Measurements from ENCODE around the gene SYTL5. TPM values are rescaled to one million over a fixed set of nuclear protein-coding genes. Genes with fewer than 3 reads are reported as not detected.

The SYTL5 gene

GRCh38 chrX:38172596-38172995 lies 166.2 kb downstream of the SYTL5 start:
- no peak overlapping the region for H3K27ac ChIP-seq (ENCODE audit: low read length, poor library complexity, severe bottlenecking)
- no peak overlapping the region for H3K4ac ChIP-seq (ENCODE audit: low read depth in 1 of 2, low read length in 2 of 2)
- H4K8ac ChIP-seq (ENCODE audit: low read length) = no peak overlapping the region
- no peak overlapping the region for H3K23ac ChIP-seq (ENCODE audit: low read length in 2 of 2)
- no peak overlapping the region for H3K4me2 ChIP-seq (ENCODE audit: low read length, poor library complexity, severe bottlenecking)
- H2BK5ac ChIP-seq (ENCODE audit: low read depth, low read length, poor library complexity, severe bottlenecking) = peak overlapping the region; percentile 8
- no peaks in the 10 kb centered on the region for H3K9me3 ChIP-seq (ENCODE audit: control insufficient read depth, low read length)
- no peaks in the 10 kb centered on the region for H3K4me1 ChIP-seq (ENCODE audit: control insufficient read depth, insufficient read depth, low read depth, low read length)
- no peak overlapping the region for H3K9ac ChIP-seq (ENCODE audit: low read length)
- H2AK5ac ChIP-seq (ENCODE audit: low read length, severe bottlenecking) = no peak overlapping the region
- WGBS = 90% methylated on average over 3 of the region's 3 CpGs
- H2BK120ac ChIP-seq (ENCODE audit: low read depth, low read length) = no peak overlapping the region
- peaks cover 0 to 71% of the 10 kb centered on the region in 2 experiments for H3K36me3 ChIP-seq (ENCODE audit: control insufficient read depth in 1 of 2, insufficient read depth in 2 of 2, low read depth in 1 of 2, low read length in 2 of 2)
- no peak overlapping the region for H2AFZ ChIP-seq (ENCODE audit: low read depth, low read length)
- H3K14ac ChIP-seq (ENCODE audit: low read length in 2 of 2) = no peak overlapping the region
- H3K4me3 ChIP-seq (ENCODE audit: insufficient read depth in 1 of 2, low read depth in 1 of 2, low read length in 2 of 2) = no peak overlapping the region
- peaks cover 0 to 11% of the 10 kb centered on the region in 2 experiments for H3K27me3 ChIP-seq (ENCODE audit: control insufficient read depth in 1 of 2, insufficient read depth in 1 of 2, low read length in 2 of 2)
- H2BK12ac ChIP-seq (ENCODE audit: low read length in 2 of 2) = no peak overlapping the region
- H4K91ac ChIP-seq (ENCODE audit: low read length) = no peak overlapping the region
- DNase-seq = no peak
- H3K79me1 ChIP-seq (replicated peaks; ENCODE audit: low read length, poor library complexity, severe bottlenecking) = no peaks in the 10 kb centered on the region
- H3K18ac ChIP-seq (ENCODE audit: low read depth in 1 of 2, low read length in 2 of 2) = no peak overlapping the region
- no peak overlapping the region for H2BK15ac ChIP-seq (ENCODE audit: low read depth, poor library complexity, severe bottlenecking)

- no peak overlapping the region for H2BK5ac ChIP-seq (ENCODE audit: low read depth, low read length, poor library complexity, severe bottlenecking)
- H2BK12ac ChIP-seq (ENCODE audit: low read length in 2 of 2) = no peak overlapping the region
- H3K23ac ChIP-seq (ENCODE audit: low read length in 2 of 2) = no peak overlapping the region
- H4K8ac ChIP-seq (ENCODE audit: low read length) = no peak overlapping the region
- H3K4me3 ChIP-seq (ENCODE audit: insufficient read depth in 1 of 2, low read depth in 1 of 2, low read length in 2 of 2) = no peak overlapping the region
- peaks cover 0 to 52% of the 10 kb centered on the region in 2 experiments for H3K36me3 ChIP-seq (ENCODE audit: control insufficient read depth in 1 of 2, insufficient read depth in 2 of 2, low read depth in 1 of 2, low read length in 2 of 2)
- H3K27me3 ChIP-seq (ENCODE audit: control insufficient read depth in 1 of 2, insufficient read depth in 1 of 2, low read length in 2 of 2) = peaks cover 0 to 11% of the 10 kb centered on the region in 2 experiments
- no peak overlapping the region for H4K91ac ChIP-seq (ENCODE audit: low read length)
- no peak overlapping the region for H2BK15ac ChIP-seq (ENCODE audit: low read depth, poor library complexity, severe bottlenecking)
- peaks cover under 1% of the 10 kb centered on the region for H3K79me1 ChIP-seq (replicated peaks; ENCODE audit: low read length, poor library complexity, severe bottlenecking)
- no peak overlapping the region for H3K4ac ChIP-seq (ENCODE audit: low read depth in 1 of 2, low read length in 2 of 2)
- H3K27ac ChIP-seq (ENCODE audit: low read length, poor library complexity, severe bottlenecking) = no peak overlapping the region
- H3K9me3 ChIP-seq (ENCODE audit: control insufficient read depth, low read length) = no peaks in the 10 kb centered on the region
- no peak overlapping the region for H2BK120ac ChIP-seq (ENCODE audit: low read depth, low read length)
- no peaks in the 10 kb centered on the region for H3K4me1 ChIP-seq (ENCODE audit: control insufficient read depth, insufficient read depth, low read depth, low read length)
- H3K4me2 ChIP-seq (ENCODE audit: low read length, poor library complexity, severe bottlenecking) = no peak overlapping the region
- H2AK5ac ChIP-seq (ENCODE audit: low read length, severe bottlenecking) = no peak overlapping the region
- no peak overlapping the region for H3K14ac ChIP-seq (ENCODE audit: low read length in 2 of 2)
- peak; percentile 28 for DNase-seq
- no peak overlapping the region for H3K18ac ChIP-seq (ENCODE audit: low read depth in 1 of 2, low read length in 2 of 2)
- no peak overlapping the region for H2AFZ ChIP-seq (ENCODE audit: low read depth, low read length)
- H3K9ac ChIP-seq (ENCODE audit: low read length) = no peak overlapping the region
- WGBS = 24% methylated on average over 3 of the region's 3 CpGs
Observed at GRCh38 chrX:38175139-38175538, 168.8 kb downstream of the SYTL5 start.

GRCh38 chrX:38178396-38178795 lies 172.0 kb downstream of the SYTL5 start:
- Histone ChIP-seq H3K4me2 (ENCODE audit: low read length, poor library complexity, severe bottlenecking) (no peak overlapping the region), H2AFZ (ENCODE audit: low read depth, low read length) (no peak overlapping the region)

More at GRCh38 chrX:38178396-38178795, 172.0 kb downstream of the SYTL5 start:
- no peak for DNase-seq
- Histone ChIP-seq H3K4me1 (ENCODE audit: control insufficient read depth, insufficient read depth, low read depth, low read length) (no peaks in the 10 kb centered on the region), H3K36me3 (ENCODE audit: control insufficient read depth in 1 of 2, insufficient read depth in 2 of 2, low read depth in 1 of 2, low read length in 2 of 2) (peaks cover 0 to 22% of the 10 kb centered on the region in 2 experiments), H3K18ac (ENCODE audit: low read depth in 1 of 2, low read length in 2 of 2) (no peak overlapping the region), H4K91ac (ENCODE audit: low read length) (no peak overlapping the region), H3K9me3 (ENCODE audit: control insufficient read depth, low read length) (no peaks in the 10 kb centered on the region), H3K79me1 (replicated peaks; ENCODE audit: low read length, poor library complexity, severe bottlenecking) (peaks cover 9% of the 10 kb centered on the region), H3K4ac (ENCODE audit: low read depth in 1 of 2, low read length in 2 of 2) (no peak overlapping the region), H2BK12ac (ENCODE audit: low read length in 2 of 2) (no peak overlapping the region), H3K23ac (ENCODE audit: low read length in 2 of 2) (no peak overlapping the region), H3K27ac (ENCODE audit: low read length, poor library complexity, severe bottlenecking) (no peak overlapping the region), H2BK15ac (ENCODE audit: low read depth, poor library complexity, severe bottlenecking) (no peak overlapping the region), H2AK5ac (ENCODE audit: low read length, severe bottlenecking) (no peak overlapping the region), H3K9ac (ENCODE audit: low read length) (no peak overlapping the region), H2BK5ac (ENCODE audit: low read depth, low read length, poor library complexity, severe bottlenecking) (no peak overlapping the region), H3K14ac (ENCODE audit: low read length in 2 of 2) (no peak overlapping the region), H4K8ac (ENCODE audit: low read length) (no peak overlapping the region), H2BK120ac (ENCODE audit: low read depth, low read length) (no peak overlapping the region), H3K4me3 (ENCODE audit: insufficient read depth in 1 of 2, low read depth in 1 of 2, low read length in 2 of 2) (no peak overlapping the region), H3K27me3 (ENCODE audit: control insufficient read depth in 1 of 2, insufficient read depth in 1 of 2, low read length in 2 of 2) (peaks cover 0 to 11% of the 10 kb centered on the region in 2 experiments)
- 68% methylated on average over 2 of the region's 2 CpGs for WGBS

Small RNAs within 50 kb of the gene (small RNA-seq; reads per million reads assigned to genes)
- gene MIR548AJ2 (ENCODE audit: low read depth) = not detected

Data from mesenchymal stem cell (in vitro differentiated cells and primary cell).